Muscle of arm (tissue), 12 donors: ENCODE measurements around the gene MYO7A. TPM values are rescaled to one million over a fixed set of nuclear protein-coding genes. Genes with fewer than 3 reads are reported as not detected.
A peak's percentile ranks its signal among the peaks of the same experiment; 100 is the strongest.

Source experiments
- DNase-seq: peaks from one replicate; pipeline ENCODE4 v3.0.0-alpha.2; 2013
- polyA plus RNA-seq, 12 donors: library from polyadenylated mRNA; unstranded; fragments of 120-200 nt; gene quantifications; one replicate each; pipeline ENCODE4 v1.2.1, GENCODE V29; 2013; ENCODE audit not compliant: insufficient read length in 12 of 12

The MYO7A gene
- polyA plus RNA-seq, 12 donors: 2.0 to 15.0 (median 4.2) TPM; not detected in 1

GRCh38 chr11:77184136-77184860 lies 56.3 kb downstream of the MYO7A start:
- DNase-seq: no peak

- no peak for DNase-seq
Measured at GRCh38 chr11:77186302-77186701, 58.3 kb downstream of the MYO7A start.

- DNase-seq: no peak
Measured at GRCh38 chr11:77187111-77187750, 59.2 kb downstream of the MYO7A start.

GRCh38 chr11:77187776-77188632 lies 60.0 kb downstream of the MYO7A start:
- peak; percentile 86 for DNase-seq

GRCh38 chr11:77188633-77189491 lies 60.8 kb downstream of the MYO7A start:
- no peak for DNase-seq

GRCh38 chr11:77189588-77190210 lies 61.7 kb downstream of the MYO7A start:
- DNase-seq: no peak

GRCh38 chr11:77190331-77191075 lies 62.5 kb downstream of the MYO7A start:
- DNase-seq: no peak

- DNase-seq: no peak
Measured at GRCh38 chr11:77191429-77191822, 63.4 kb downstream of the MYO7A start.

GRCh38 chr11:77191823-77192495 lies 63.9 kb downstream of the MYO7A start:
- DNase-seq: no peak

- DNase-seq: no peak
Measured at GRCh38 chr11:77193167-77193566, 65.1 kb downstream of the MYO7A start.

- DNase-seq: no peak
Measured at GRCh38 chr11:77193911-77194830, 66.1 kb downstream of the MYO7A start.

GRCh38 chr11:77195071-77195755 lies 67.2 kb downstream of the MYO7A start:
- DNase-seq: no peak

- no peak for DNase-seq
Measured at GRCh38 chr11:77196961-77197360, 68.9 kb downstream of the MYO7A start.

GRCh38 chr11:77197626-77198320 lies 69.7 kb downstream of the MYO7A start:
- no peak for DNase-seq

- no peak for DNase-seq
Measured at GRCh38 chr11:77198440-77198849, 70.4 kb downstream of the MYO7A start.

- no peak for DNase-seq
Measured at GRCh38 chr11:77199137-77199745, 71.2 kb downstream of the MYO7A start.
